Fibroblast of villous mesenchyme (primary cell): ENCODE data around the gene LCN10. TPM values are rescaled to one million over a fixed set of nuclear protein-coding genes. Genes with fewer than 3 reads are reported as not detected.

ENCODE experiments used
- DNase-seq: peaks from one replicate; pipeline ENCODE4 v3.0.0-alpha.2; 2010; ENCODE audit warnings: low read depth
- H3K4me3 ChIP-seq: 2 replicates; pipeline ENCODE4 v1.5.1; 2011; ENCODE audit warnings: low read depth, mild to moderate bottlenecking, low read length
- total RNA-seq: library from RNA; depleted of rRNA; stranded (reverse); fragments of >200 nt; gene quantifications from 2 replicates; pipeline ENCODE4 v1.2.3, GENCODE V29; 2012
- TF ChIP-seq, protein P1 (sequence below): IDR thresholded peaks from 2 replicates; pipeline ENCODE4 v1.5.1; 2012; ENCODE audit warnings: low read depth, mild to moderate bottlenecking, low read length; ENCODE audit not compliant: insufficient read depth

Gene LCN10
- total RNA-seq, 1 donor, result under 0.01 TPM

DNA sequence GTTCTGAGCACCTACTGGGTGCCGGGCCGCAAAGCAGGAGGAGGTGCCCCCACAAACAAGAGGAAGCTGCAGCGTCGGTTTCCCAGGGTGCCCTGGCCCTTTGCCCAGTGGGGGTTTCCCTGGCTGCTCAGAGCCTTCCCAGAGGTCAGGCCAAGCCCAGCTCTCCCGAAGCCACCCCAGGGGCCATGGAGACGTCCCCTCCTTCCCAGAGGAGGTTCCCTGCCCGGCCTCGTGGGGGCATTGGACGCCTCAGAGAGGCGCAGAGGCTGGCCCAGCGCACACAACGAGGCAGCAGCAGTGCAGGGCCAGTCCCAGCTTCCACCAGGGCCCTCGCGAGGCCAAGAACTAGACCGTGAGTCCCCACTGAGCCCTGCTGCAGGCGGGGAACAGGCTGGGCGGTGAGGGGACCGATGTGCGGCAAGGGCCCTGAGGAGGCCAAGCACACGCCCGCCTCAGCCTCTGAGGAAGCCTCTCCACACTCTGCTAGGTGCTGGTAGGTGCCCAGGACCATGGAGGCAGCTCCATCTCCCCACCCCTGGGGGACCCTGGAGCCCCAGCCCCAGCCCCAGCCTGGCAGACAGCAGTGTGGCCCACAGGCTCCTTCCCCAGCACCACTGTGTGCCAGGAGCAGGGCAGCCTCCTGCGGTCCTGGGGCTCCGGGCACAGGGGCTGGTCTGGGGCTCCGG, 23.4 kb downstream of the LCN10 start:
- TF ChIP-seq, protein P1, sequence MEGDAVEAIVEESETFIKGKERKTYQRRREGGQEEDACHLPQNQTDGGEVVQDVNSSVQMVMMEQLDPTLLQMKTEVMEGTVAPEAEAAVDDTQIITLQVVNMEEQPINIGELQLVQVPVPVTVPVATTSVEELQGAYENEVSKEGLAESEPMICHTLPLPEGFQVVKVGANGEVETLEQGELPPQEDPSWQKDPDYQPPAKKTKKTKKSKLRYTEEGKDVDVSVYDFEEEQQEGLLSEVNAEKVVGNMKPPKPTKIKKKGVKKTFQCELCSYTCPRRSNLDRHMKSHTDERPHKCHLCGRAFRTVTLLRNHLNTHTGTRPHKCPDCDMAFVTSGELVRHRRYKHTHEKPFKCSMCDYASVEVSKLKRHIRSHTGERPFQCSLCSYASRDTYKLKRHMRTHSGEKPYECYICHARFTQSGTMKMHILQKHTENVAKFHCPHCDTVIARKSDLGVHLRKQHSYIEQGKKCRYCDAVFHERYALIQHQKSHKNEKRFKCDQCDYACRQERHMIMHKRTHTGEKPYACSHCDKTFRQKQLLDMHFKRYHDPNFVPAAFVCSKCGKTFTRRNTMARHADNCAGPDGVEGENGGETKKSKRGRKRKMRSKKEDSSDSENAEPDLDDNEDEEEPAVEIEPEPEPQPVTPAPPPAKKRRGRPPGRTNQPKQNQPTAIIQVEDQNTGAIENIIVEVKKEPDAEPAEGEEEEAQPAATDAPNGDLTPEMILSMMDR, result no peak
- no peak for DNase-seq

DNA sequence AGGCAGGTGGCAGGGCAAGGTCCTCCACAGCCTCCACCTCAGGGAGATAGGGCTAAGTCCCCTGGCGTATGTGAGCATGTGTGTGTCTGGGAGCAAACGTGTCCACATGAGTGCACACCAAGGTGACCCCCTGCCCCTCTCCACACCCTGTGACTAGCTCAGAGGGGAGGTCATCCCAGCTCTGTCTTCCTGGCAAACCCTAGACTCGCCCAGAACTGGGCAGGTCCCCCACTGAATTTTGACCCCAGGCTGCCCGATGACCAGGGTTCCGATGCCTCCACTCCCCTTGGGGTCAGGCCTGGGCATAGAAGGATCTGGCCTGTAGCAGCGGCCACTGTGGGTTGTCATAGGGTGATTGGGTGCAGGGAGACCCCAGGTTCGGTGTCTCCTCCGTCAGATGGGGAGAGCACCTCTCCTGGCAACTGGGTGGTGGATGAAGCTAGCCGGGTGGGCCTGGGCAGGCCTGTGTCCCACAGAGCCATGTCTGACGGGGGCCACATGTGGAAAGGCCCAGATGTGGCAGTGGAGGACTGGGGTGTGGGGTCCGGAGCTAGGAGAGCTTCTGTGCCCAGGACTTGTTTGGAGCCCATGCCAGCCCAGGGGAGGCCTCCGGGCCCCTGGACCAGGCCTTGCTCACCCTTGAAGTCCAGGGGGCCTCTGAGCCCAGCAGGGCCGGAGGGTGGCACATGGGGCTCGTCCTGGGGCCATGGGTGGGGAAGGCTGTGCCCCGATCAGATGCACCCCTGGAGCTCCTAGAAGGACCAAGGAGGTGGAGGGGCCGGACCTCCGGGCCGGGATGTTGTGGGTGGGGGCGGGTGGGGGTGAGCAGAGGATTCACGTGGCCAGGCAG, 24.2 kb downstream of the LCN10 start:
- no peak for DNase-seq
- TF ChIP-seq, protein P1, result no peak

More for the DNA sequence above, 23.4 kb downstream of the LCN10 start:
- H3K4me3 ChIP-seq, result no peak overlapping the region

DNA sequence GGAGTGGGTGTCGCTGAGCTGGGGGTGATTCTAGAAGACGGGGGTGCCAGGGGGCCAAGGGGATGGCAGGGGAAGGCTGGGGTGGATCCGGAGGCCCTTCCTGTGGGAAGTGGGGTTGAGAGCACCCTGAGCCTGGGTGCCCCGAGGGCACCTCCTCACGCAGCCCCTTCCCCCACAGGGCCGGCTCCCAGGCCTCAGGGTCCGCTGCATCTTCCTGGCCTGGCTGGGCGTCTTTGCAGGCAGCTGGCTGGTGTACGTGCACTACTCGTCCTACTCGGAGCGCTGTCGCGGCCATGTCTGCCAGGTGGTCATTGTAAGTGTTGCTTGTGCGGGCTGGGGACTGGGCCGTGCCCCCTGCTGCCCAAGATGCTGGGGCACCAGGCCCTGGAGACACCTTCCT, 25.3 kb downstream of the LCN10 start:
- H3K4me3 ChIP-seq, result no peak overlapping the region
- DNase-seq, result no peak
- TF ChIP-seq, protein P1, result no peak

More for the DNA sequence above, 24.2 kb downstream of the LCN10 start:
- no peak overlapping the region for H3K4me3 ChIP-seq

DNA sequence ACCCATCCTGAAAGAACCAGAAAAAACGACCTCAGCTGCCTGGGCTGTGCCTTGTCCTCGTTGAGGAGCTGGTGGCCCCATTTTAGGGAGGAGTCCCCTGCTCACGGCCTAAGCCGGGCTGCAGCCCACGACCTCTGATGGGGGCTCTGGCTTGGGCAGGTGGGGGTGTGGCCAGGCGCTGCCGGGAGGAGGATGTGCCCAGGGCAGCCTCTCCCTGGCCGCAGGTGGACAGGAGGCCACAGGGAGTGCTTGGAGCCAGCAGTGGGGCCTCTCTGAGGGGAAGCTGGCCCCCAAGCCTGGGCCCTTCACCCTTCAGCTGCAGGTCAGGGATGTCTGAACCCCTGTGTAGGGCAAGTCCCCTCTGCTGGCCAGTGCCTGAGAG, 27.9 kb downstream of the LCN10 start:
- TF ChIP-seq, protein P1, result no peak
- DNase-seq, result no peak
- no peak overlapping the region for H3K4me3 ChIP-seq

DNA sequence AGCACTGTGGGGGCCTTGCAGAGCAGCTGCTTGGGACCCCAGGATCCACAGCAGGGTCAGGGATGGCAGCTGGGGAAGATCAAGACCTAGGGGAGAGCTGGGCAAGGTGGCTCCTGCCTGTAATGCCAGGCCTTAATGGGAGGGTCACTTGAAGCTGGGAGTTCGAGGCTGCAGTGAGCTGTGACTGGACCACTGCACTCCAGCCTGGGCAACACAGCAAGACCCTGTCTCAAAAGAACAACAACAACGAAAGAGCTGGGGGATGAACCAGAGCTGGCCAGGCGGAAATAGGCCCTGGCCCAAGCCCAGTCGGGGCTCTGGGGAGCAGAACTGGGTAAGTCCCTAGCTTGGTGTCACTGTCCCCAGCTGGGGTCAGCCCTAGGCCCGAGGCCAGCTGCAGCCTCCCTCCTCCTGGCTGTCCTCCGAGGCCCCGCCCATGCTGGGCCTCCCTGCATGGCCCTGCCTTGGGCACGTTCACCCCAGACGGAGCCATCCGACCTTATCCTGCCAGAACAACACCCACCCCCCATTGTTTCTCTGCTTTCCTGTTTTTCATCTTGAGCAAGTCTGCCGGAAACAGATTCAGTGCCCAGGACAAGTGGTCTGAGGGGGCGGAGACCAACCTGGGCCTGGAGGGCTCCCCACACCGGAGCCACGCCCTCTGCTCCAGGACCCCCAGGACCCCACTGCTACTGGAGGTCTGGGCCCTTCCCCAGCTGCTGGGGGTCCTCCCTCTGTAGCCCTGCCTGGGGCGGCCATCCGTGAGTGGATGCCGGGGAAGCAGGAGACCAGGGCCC, 28.4 kb downstream of the LCN10 start:
- no peak for DNase-seq
- TF ChIP-seq, protein P1, result no peak
- no peak overlapping the region for H3K4me3 ChIP-seq

DNA sequence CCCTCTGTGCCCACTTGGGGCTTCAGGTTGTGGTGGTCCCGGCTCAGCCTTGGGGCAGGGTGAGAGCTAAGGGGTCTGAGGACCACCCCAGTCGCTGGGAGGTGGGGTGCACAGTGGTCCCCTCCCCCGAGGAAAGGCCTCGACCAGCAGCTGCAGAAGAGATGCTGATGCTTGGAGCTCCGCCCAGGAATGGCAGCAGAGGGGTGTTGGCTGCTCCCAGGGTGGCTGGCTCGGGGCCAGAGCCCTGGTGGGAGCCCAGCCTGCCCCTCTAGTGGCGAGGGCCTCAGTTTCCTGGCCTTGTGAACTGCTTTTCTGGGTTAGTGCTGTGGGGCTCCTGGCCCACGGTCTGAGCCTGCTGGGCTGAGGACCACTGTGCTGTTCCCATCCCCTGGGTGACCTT, 29.2 kb downstream of the LCN10 start:
- no peak overlapping the region for H3K4me3 ChIP-seq
- DNase-seq, result no peak
- TF ChIP-seq, protein P1, result no peak
